GM21515 (cell line): ENCODE results near the gene CACNG1.

Experiments
- ATAC-seq: cut with Tn5 transposase; IDR thresholded peaks from one replicate; pipeline ENCODE4 v1.9.1; 2021; ENCODE audit not compliant: unreplicated experiment

The CACNG1 gene, protein sequence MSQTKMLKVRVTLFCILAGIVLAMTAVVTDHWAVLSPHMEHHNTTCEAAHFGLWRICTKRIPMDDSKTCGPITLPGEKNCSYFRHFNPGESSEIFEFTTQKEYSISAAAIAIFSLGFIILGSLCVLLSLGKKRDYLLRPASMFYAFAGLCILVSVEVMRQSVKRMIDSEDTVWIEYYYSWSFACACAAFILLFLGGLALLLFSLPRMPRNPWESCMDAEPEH

GRCh38 chr17:67044016-67044772 lies at the start of gene CACNG1:
TSS of gene CACNG1 (plus strand) at chr17:67044554. CDS start at chr17:67044661, 107 bp downstream.
- no peak for ATAC-seq

- ATAC-seq: no peak
These were observed 49.3 kb upstream of the CACNG1 start for GRCh38 chr17:66994930-66995535.

DNA sequence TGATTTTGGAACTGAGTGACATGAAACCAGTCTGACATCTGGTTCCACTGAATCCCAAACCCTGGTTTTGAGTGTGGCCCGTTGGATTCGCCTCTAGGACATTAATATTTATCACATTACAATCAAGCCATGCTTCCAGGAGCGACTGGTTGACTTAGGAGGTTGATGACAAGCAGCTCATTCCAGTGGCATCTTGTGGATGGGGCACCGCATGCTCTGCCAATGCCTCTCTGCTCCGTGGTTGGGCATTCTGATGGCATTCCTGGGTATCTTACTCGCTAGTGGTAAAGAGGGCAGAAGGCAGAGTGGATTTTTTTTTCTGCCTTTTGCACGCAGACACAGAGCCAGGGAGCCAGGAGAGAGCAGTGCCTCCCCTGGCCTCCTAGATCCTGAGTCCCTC lies 48.4 kb upstream of the CACNG1 start:
- no peak for ATAC-seq

DNA sequence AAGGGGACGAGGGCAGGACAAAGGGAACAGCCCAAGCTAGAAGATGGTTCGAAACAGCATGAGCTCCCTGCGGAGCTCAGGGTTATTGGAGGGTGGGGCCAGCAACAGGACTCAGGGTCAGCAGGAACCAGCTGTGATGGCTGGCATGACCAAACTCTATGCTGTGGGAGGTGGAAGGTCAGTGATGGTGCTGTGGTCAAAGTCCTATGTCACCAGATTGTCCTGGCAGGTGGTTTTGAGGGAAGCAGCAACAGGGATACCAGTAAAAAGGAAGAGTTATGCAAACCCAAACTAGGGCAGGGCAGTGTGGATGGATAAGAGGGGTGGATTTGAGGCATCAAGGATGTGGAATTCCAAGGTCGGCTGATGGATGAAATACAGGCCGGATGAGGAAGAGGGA lies 47.4 kb upstream of the CACNG1 start:
- no peak for ATAC-seq

DNA sequence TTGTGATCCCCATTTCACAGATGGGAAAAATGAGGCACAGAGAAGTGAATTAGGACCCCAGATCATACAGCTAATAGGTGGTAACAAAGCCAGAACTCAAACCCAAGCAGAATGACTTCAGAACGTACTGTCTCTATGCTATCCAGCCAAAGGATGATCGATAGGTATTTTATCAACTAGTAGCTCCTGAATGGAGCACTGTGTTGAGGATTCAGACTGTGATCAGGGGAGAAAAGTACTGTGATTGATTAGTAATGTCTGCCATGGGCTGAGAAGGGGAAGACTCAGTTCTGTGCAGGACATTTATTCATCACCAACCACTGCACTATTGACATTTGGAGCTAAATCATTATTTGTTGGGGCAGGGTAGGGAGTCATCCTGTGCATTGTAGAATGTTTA lies 41.1 kb upstream of the CACNG1 start:
- ATAC-seq: no peak

DNA sequence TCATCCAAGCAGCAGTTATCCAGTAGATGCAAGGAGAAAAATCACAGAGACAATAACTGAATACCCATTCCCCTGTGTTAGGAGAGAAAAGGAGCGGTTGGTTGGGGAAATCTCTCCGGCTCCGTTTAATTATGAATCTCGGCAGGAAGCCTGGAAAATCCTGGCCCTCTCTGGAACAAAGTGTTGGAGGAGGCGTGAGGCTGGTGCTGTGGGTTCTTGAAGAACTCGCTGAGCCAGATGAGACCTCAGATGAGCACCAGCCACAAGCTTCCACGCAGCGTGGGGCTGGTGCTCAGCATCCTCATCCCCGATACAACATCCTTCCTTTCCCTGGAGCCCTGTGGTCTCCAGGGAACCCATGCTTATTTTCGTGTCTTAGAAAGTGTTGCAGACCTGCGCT lies 40.2 kb upstream of the CACNG1 start:
- ATAC-seq: no peak

DNA sequence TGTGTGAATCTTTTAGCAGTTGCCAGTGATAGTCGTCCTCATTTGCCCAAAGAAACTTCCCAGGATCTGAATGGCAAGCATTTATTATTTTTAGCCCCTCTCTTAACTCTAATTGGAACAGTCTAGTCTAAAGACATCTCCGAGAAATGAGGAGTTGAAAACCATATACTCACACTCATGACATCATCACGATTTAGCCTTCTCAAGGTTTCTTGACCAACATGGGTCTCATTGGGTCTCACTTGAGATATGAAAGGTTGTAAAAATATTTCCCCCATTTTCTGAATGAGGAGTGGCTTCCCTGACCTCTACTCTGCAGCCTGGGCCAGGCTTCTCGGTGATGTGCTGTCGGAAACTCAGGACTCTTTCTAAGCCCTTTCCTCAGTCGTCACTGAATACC lies 37.1 kb upstream of the CACNG1 start:
- no peak for ATAC-seq

GRCh38 chr17:67008101-67008500 lies 36.3 kb upstream of the CACNG1 start:
- ATAC-seq: no peak

GRCh38 chr17:67011527-67012175 lies 32.7 kb upstream of the CACNG1 start:
- ATAC-seq: no peak

DNA sequence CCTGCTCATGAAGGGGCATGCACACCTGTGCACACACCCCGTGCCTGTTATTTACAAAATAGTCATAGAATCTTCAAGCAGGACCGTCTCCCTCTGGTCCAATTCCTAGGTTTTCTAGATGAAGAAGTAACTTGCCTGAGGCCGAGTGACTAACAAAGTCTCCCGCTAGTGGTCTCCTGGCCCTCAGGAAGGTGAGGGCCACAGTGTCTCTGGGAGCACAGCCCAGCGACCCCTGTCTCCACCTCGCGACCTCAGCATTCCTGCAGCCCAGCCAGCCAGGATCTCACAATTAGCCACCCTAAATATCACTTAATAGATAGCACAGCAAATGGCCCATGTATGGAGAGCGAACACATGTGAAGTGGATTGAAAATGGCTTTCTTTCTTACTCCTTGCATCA lies 30.5 kb upstream of the CACNG1 start:
- ATAC-seq: no peak

DNA sequence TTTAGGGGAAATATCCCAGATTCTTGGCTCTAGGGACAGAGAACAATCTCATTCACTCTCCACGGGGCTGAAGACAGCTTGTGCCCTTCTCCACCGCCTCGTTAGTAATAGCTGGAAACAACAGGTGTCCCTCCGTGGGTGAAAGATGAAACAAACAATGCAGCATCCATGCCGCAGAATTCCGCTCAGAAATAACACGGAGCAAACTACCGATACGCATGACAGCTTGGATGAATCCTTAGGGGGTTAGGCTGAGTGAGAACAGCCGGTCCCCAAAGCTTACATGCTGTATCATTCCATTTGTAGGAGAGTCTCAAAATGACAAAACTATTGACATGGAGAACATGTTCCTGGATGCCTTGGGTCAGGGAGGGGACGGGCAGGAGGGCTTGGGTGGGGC lies 29.4 kb upstream of the CACNG1 start:
- ATAC-seq: no peak

DNA sequence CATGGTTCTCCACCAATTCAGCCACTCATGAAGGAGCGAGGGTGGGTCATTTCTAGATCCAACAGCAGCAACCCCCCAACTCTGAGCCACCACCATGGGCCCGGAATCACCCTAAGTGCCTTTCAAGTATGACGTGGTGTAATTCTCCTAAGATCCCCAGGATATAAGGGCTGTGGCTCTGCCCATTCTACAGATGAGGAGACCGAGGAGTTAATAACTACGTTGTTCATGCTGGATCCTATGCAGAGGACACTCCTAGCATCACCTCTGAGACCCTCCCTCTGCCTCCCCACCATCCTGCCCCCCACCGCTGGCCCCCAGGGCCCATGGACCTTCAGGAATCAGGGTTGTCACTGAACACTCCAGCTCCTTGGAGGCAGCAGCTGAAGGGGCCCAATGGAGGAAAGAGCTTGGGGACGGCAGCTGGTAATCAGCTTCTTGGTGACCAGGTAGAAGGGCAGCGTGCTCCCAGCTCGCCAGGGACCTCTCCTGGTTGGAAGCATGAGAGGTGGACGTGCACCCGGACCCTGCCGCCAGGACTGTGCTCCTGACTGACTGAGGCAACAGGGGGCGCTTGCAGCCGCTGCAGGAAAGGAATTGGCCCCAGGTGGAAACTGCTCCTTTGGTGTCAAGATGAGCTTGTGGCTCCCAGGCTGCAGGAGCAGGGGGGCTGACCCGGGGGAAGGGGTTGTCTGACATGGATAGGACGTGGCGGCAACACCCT lies 28.2 kb upstream of the CACNG1 start:
- no peak for ATAC-seq

DNA sequence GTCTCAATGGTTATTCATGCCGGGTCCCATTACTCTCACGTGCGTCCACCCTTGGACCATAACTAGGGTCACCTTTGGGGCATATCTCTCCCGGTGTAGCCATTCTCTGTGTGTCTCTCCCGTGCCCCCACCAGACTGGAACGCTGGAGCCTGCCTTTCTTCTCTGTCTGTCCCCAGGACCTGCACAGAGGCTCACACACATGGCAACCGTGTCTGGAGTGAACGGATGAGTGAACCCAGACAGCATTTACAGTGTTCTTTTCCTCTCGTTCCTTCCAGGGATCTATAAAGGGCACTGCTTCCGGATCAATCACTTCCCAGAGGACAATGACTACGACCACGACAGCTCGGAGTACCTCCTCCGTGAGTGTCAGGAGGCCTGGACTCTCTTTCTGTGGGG lies 26.4 kb upstream of the CACNG1 start:
- no peak for ATAC-seq

DNA sequence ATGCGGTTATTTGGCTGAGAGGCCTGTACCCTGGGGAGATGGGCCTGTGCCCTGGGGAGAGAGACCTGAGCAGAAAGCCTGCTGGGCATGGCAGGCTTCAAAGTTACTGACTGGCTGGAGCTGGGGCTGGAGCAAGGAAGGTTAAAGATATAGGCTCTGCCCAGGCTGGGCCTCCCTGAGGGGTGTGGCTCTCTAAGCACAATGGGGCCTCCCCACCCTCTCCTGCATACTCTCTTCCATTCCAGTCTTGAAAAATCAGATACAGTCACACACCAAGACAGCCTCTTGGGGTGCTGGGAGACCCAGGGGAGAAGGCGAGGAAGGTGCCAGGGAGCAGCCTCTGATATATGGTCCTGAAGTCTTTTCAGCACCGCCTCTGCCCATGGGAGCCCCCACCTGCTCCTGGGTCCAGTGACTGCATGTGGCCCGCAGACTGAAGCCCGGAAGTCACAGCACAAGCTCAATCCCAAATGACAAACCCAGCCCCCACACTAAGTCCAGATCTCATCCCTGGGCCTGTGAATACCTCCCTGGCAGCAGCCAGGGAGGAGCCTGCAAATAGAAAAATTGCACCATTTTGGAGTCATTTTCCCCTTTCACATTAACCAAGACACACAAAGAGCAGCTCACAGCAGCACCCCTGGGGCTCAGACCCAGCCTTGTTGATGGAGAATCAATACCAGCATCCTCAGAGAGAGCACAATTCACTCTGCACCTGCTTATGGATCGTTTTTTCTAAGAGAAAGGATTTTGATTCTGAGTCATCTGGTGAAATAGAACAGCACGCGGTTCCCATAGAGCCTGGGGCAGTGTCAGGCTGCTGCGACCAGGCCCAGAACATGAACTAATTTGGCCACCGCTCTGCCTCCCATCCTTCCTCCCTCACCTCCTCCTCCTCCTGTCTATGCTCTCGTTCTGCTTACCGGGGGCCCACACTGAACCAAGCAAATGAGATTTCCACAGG lies 25.6 kb upstream of the CACNG1 start:
- ATAC-seq: no peak

- ATAC-seq: no peak
These were observed 24.5 kb upstream of the CACNG1 start for GRCh38 chr17:67019809-67020208.

DNA sequence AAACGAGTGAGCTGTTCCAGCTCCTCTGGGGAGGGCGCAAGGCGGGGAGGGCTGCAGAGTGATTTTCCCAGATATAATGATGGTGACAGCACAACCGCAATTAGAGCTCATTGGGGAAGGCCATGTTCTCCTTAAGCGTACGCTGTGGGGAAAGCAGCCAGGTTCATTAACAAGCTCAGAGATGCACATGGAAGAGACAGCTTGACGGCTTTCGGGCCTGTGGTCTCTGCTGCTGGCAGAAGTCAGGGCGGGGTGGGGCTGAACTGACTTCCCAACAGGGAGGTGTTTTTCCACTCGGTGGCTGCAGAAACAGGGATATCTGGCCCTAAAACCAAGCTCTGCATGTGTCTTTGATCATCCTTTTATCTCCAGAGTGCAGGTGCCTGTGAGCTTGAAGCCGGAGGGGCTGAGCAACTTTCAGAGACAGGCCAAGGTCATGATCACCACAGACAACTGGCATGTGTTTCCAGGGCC lies 24.0 kb upstream of the CACNG1 start:
- ATAC-seq: no peak

- no peak for ATAC-seq
These were observed 23.2 kb upstream of the CACNG1 start for GRCh38 chr17:67021196-67021595.

GRCh38 chr17:67021743-67022450 lies 22.5 kb upstream of the CACNG1 start:
- ATAC-seq: no peak

DNA sequence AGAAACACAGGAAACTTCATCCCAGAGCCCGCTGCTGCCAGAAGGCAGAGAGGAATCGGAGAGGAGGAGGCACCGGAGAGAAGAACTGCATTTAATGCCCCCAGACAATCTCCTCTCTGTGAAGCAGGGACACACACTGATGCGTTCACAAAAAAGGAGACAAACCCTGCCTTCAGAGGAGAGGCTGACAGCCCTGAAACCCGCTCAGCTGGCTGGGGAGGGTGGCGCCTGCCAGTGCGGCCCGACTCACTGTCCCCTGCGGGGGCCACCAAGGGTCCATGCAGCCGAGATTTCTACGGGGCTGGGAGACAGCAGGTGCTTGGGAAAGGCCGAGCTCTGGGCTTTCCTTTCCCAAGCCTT lies 21.9 kb upstream of the CACNG1 start:
- ATAC-seq: no peak
